CD8-positive, alpha-beta memory T cell (primary cell): ENCODE results near the gene CCDC171. TPM values are rescaled to one million over a fixed set of nuclear protein-coding genes. Genes with fewer than 3 reads are reported as not detected.

Experiments
- CTCF ChIA-PET: fragments of 350-600 bp; sonication (Branson Sonifier 250); formaldehyde crosslinking; loops from one replicate; lab custom pipeline; 2021; ENCODE audit warnings: antibody characterized with exemption; lab: Charles Lee
- POLR2A ChIA-PET: fragments of 350-600 bp; sonication (Branson Sonifier 250); formaldehyde crosslinking; loops from one replicate; lab custom pipeline; 2021; ENCODE audit warnings: antibody characterized with exemption; lab: Charles Lee
- DNase-seq, 5 donors: peaks; one replicate each; pipeline versions ENCODE4 v3.0.0 to v3.0.0-alpha.2; 2020 to 2022; ENCODE audit warnings: mixed read lengths in 1 of 5
- H3K27ac ChIP-seq: one replicate; pipeline ENCODE4 v1.7.0; 2013; ENCODE audit warnings: low read depth, mild to moderate bottlenecking, low read length, moderate library complexity
- H3K27me3 ChIP-seq: 2 replicates; pipeline ENCODE4 v1.7.0; 2013; ENCODE audit warnings: low read length, mild to moderate bottlenecking; ENCODE audit not compliant: insufficient read depth, poor library complexity, severe bottlenecking
- H3K36me3 ChIP-seq: 2 replicates; pipeline ENCODE4 v1.7.0; 2013; ENCODE audit warnings: mild to moderate bottlenecking, low read length, moderate library complexity; ENCODE audit not compliant: insufficient read depth
- H3K4me1 ChIP-seq: 2 replicates; pipeline ENCODE4 v1.7.0; 2013; ENCODE audit warnings: mild to moderate bottlenecking, low read length, moderate library complexity; ENCODE audit not compliant: insufficient read depth
- H3K4me3 ChIP-seq: 2 replicates; pipeline ENCODE4 v1.7.0; 2013; ENCODE audit warnings: mild to moderate bottlenecking, low read length
- H3K9me3 ChIP-seq: 2 replicates; pipeline ENCODE4 v1.7.0; 2013; ENCODE audit warnings: mild to moderate bottlenecking, low read length
- H3K27ac Mint-ChIP-seq, 8 donors: one replicate each; pipeline ENCODE4 v1.8.0; 2020 to 2021; ENCODE audit warnings: mixed read lengths in 8 of 8, mild to moderate bottlenecking in 6 of 8, inconsistent platforms in 3 of 8, moderate library complexity in 3 of 8
- H3K27me3 Mint-ChIP-seq, 2 donors: one replicate each; pipeline ENCODE4 v1.8.0; 2020 to 2021; ENCODE audit warnings: mixed read lengths in 2 of 2, mild to moderate bottlenecking in 1 of 2, moderate library complexity in 1 of 2
- H3K36me3 Mint-ChIP-seq, 3 donors: one replicate each; pipeline ENCODE4 v1.8.0; 2020 to 2021; ENCODE audit warnings: mixed read lengths in 3 of 3, inconsistent platforms in 1 of 3, mild to moderate bottlenecking in 1 of 3
- H3K4me1 Mint-ChIP-seq, 3 donors: one replicate each; pipeline ENCODE4 v1.8.0; 2020 to 2021; ENCODE audit warnings: mixed read lengths in 3 of 3, inconsistent platforms in 1 of 3, mild to moderate bottlenecking in 1 of 3
- H3K4me3 Mint-ChIP-seq, 7 donors: one replicate each; pipeline ENCODE4 v1.8.0; 2020 to 2021; ENCODE audit warnings: mixed read lengths in 7 of 7, mild to moderate bottlenecking in 6 of 7, moderate library complexity in 4 of 7, inconsistent platforms in 2 of 7
- H3K9me3 Mint-ChIP-seq, 5 donors: one replicate each; pipeline ENCODE4 v1.8.0; 2020 to 2022; ENCODE audit warnings: mixed read lengths in 5 of 5, mild to moderate bottlenecking in 3 of 5, moderate library complexity in 2 of 5, inconsistent platforms in 1 of 5
- polyA plus RNA-seq: library from polyadenylated mRNA; unstranded; fragments of 300-500 nt; fragmentation: Illumina TruSeq; gene quantifications from one replicate; pipeline ENCODE4 v1.2.3, GENCODE V29; 2021
- total RNA-seq, 2 experiments: library from RNA; stranded (reverse); gene quantifications; one replicate each; pipeline ENCODE4 v1.2.3, GENCODE V29; 2021

CCDC171 gene
- total and polyA plus RNA-seq, 3 experiments from 2014 or later = 0.62 to 2.3 (median 1.8) TPM

DNA sequence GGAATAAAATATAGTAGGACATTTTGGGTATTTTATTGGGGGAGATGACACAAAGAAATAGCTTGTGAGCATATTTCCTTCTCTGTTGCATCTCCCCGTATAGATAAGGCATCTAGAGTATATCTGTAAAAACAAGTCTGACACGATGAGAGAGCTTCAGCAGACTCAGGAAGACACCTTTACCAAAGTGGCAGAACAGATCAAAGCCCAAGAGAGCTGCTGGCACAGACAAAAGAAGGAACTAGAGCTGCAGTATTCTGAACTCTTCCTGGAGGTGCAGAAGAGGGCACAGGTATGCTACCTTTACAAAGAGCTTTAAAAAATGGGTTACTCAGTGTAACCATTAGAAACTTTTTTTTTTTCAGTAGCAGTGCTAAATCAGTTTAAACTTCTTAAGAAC is 176.7 kb downstream of the CCDC171 start:
- Histone ChIP-seq H3K27ac (no peak overlapping the region), H3K36me3 (no peaks in the 10 kb centered on the region), H3K4me3 (no peak overlapping the region), H3K27me3 (no peaks in the 10 kb centered on the region), H3K9me3 (no peaks in the 10 kb centered on the region), H3K4me1 (no peaks in the 10 kb centered on the region)
- Mint-ChIP-seq H3K4me1 (no peaks in the 10 kb centered on the region), H3K27me3 (no peaks in the 10 kb centered on the region), H3K36me3 (no peaks in the 10 kb centered on the region), H3K27ac (no peak overlapping the region), H3K4me3 (peak overlapping the region in 1 of 7 donors; percentile 14), H3K9me3 (no peaks in the 10 kb centered on the region)
- ChIA-PET POLR2A (no interaction called here), CTCF (no interaction called here)
- DNase-seq = peak in 1 of 5 donors; percentile 3

GRCh38 chr9:15735083-15735857 is 182.4 kb downstream of the CCDC171 start:
- ChIA-PET POLR2A (no interaction called here), CTCF (no interaction called here)
- H3K27ac Mint-ChIP-seq = no peak overlapping the region
- H3K4me1 Mint-ChIP-seq = no peaks in the 10 kb centered on the region
- no peak overlapping the region for H3K4me3 Mint-ChIP-seq
- Histone ChIP-seq H3K4me1 (no peaks in the 10 kb centered on the region), H3K4me3 (no peak overlapping the region), H3K27ac (no peak overlapping the region), H3K9me3 (no peaks in the 10 kb centered on the region), H3K36me3 (no peaks in the 10 kb centered on the region), H3K27me3 (no peaks in the 10 kb centered on the region)
- no peaks in the 10 kb centered on the region for H3K27me3 Mint-ChIP-seq
- peaks cover 0 to 3% (median 0%) of the 10 kb centered on the region in 3 donors for H3K36me3 Mint-ChIP-seq
- H3K9me3 Mint-ChIP-seq = no peaks in the 10 kb centered on the region
- no peak for DNase-seq

GRCh38 chr9:15736569-15736968 is 183.7 kb downstream of the CCDC171 start:
- H3K9me3 ChIP-seq = no peaks in the 10 kb centered on the region
- Mint-ChIP-seq H3K4me1 (no peaks in the 10 kb centered on the region), H3K9me3 (peaks cover 0 to 2% (median 0%) of the 10 kb centered on the region in 5 donors), H3K27ac (peak overlapping the region in 1 of 8 donors; percentile 17), H3K4me3 (no peak overlapping the region), H3K27me3 (no peaks in the 10 kb centered on the region), H3K36me3 (peaks cover 0 to 3% (median 0%) of the 10 kb centered on the region in 3 donors)
- no peak overlapping the region for H3K4me3 ChIP-seq
- no peaks in the 10 kb centered on the region for H3K27me3 ChIP-seq
- ChIA-PET CTCF (no interaction called here), POLR2A (no interaction called here)
- no peaks in the 10 kb centered on the region for H3K36me3 ChIP-seq
- H3K4me1 ChIP-seq = no peaks in the 10 kb centered on the region
- H3K27ac ChIP-seq = no peak overlapping the region
- DNase-seq = no peak

DNA sequence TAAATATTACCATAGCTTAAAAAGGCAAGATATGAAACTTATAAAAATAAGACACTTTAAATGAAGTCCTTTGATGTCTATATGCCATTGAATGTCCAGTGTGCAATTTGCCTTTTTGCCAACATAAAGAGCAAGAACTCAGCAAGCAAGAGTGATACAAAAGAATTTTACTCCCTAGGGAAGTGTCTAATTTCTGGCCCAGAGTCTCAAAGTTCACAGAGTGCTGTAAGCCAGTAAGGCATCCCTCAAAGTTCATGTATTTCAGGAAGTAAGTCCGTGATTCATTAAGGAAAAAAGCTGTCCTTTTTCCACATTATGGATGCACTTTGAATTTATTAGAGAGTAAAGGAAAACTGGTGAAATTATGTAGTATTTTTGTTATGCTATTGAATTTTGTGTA is 185.2 kb downstream of the CCDC171 start:
- no peak overlapping the region for H3K4me3 Mint-ChIP-seq
- H3K9me3 ChIP-seq = no peaks in the 10 kb centered on the region
- CTCF ChIA-PET = no interaction called here
- no peaks in the 10 kb centered on the region for H3K36me3 ChIP-seq
- no peak overlapping the region for H3K27ac ChIP-seq
- peaks cover 0 to 2% (median 0%) of the 10 kb centered on the region in 5 donors for H3K9me3 Mint-ChIP-seq
- no peaks in the 10 kb centered on the region for H3K4me1 ChIP-seq
- H3K36me3 Mint-ChIP-seq = peaks cover 0 to 8% (median 0%) of the 10 kb centered on the region in 3 donors
- no peaks in the 10 kb centered on the region for H3K4me1 Mint-ChIP-seq
- no peak overlapping the region for H3K27ac Mint-ChIP-seq
- no peak overlapping the region for H3K4me3 ChIP-seq
- no peak for DNase-seq
- no peaks in the 10 kb centered on the region for H3K27me3 ChIP-seq
- H3K27me3 Mint-ChIP-seq = no peaks in the 10 kb centered on the region
- POLR2A ChIA-PET = no interaction called here

DNA sequence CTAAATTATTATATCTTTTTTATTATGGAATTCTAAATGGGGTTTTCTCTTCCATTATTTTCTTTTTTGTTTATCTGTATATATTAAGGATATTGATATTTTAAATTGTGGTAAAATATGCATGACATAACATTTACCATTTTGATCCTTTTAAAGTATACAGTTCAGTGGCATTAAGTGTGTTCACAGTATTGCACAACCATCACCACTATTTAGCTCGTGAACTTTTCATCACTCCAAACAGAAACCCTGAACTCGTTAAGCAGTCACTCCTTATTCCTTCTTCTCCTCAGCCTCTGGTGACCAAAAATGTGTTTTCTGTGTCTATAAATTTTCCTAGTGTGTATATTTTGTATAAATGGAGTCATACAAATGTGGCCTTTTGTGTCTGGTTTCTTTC is 188.2 kb downstream of the CCDC171 start:
- Mint-ChIP-seq H3K36me3 (peaks cover 0 to 25% (median 0%) of the 10 kb centered on the region in 3 donors), H3K27ac (no peak overlapping the region), H3K9me3 (peaks cover 0 to 2% (median 0%) of the 10 kb centered on the region in 5 donors), H3K27me3 (no peaks in the 10 kb centered on the region), H3K4me1 (no peaks in the 10 kb centered on the region), H3K4me3 (no peak overlapping the region)
- Histone ChIP-seq H3K27me3 (no peaks in the 10 kb centered on the region), H3K4me1 (no peaks in the 10 kb centered on the region), H3K27ac (no peak overlapping the region), H3K9me3 (no peaks in the 10 kb centered on the region), H3K4me3 (no peak overlapping the region), H3K36me3 (no peaks in the 10 kb centered on the region)
- no peak for DNase-seq
- CTCF ChIA-PET = no interaction called here
- POLR2A ChIA-PET = no interaction called here

DNA sequence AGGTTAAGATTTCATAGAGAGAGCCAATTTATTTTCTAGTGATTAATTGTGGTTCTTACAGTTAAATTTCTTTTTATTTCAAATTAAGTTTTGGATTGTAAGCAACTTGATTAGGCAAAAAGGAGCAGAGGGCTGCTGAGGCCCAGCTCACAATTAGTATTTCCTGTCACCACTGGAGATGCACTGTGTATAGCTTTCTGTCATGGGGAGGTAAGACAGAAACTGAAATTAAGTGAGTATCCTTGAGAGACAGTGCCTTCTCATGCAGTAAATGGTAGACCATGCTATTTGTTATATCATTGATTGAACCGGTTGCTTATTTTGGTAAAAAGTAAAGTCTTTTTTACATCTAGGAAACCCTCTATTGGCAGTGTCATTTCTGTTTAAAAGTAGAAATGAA is 190.7 kb downstream of the CCDC171 start:
- H3K27ac Mint-ChIP-seq = no peak overlapping the region
- no peaks in the 10 kb centered on the region for H3K9me3 ChIP-seq
- H3K4me3 Mint-ChIP-seq = no peak overlapping the region
- no peaks in the 10 kb centered on the region for H3K4me1 Mint-ChIP-seq
- H3K9me3 Mint-ChIP-seq = peaks cover 0 to 9% (median 3%) of the 10 kb centered on the region in 5 donors
- peaks cover 0 to 37% (median 5%) of the 10 kb centered on the region in 3 donors for H3K36me3 Mint-ChIP-seq
- no peaks in the 10 kb centered on the region for H3K27me3 Mint-ChIP-seq
- ChIA-PET POLR2A (no interaction called here), CTCF (no interaction called here)
- no peaks in the 10 kb centered on the region for H3K27me3 ChIP-seq
- no peaks in the 10 kb centered on the region for H3K36me3 ChIP-seq
- DNase-seq = no peak
- no peak overlapping the region for H3K27ac ChIP-seq
- no peak overlapping the region for H3K4me3 ChIP-seq
- H3K4me1 ChIP-seq = no peaks in the 10 kb centered on the region

DNA sequence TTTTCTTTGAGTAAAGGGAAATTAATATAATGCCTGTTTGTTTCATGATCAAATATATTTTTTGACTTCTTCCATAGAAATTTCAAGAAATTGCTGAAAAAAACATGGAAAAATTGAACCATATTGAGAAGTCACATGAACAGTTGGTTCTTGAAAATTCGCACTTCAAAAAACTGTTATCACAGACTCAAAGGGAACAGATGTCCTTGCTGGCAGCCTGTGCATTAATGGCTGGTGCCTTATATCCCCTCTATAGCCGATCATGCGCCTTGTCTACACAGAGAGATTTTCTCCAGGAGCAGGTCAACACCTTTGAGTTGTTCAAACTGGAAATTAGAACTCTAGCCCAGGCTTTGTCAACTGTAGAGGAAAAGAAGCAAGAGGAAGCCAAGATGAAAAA is 191.4 kb downstream of the CCDC171 start:
- Mint-ChIP-seq H3K27me3 (no peaks in the 10 kb centered on the region), H3K27ac (no peak overlapping the region), H3K36me3 (peaks cover 0 to 37% (median 5%) of the 10 kb centered on the region in 3 donors), H3K4me1 (no peaks in the 10 kb centered on the region), H3K9me3 (peaks cover 0 to 12% (median 3%) of the 10 kb centered on the region in 5 donors), H3K4me3 (no peak overlapping the region)
- no peaks in the 10 kb centered on the region for H3K36me3 ChIP-seq
- no peaks in the 10 kb centered on the region for H3K27me3 ChIP-seq
- H3K27ac ChIP-seq = no peak overlapping the region
- CTCF ChIA-PET = no interaction called here
- H3K9me3 ChIP-seq = no peaks in the 10 kb centered on the region
- no peaks in the 10 kb centered on the region for H3K4me1 ChIP-seq
- POLR2A ChIA-PET = no interaction called here
- DNase-seq = no peak
- H3K4me3 ChIP-seq = no peak overlapping the region

GRCh38 chr9:15746905-15747304 is 194.1 kb downstream of the CCDC171 start:
- Histone ChIP-seq H3K36me3 (no peaks in the 10 kb centered on the region), H3K27ac (no peak overlapping the region), H3K4me1 (no peaks in the 10 kb centered on the region), H3K27me3 (no peaks in the 10 kb centered on the region), H3K4me3 (no peak overlapping the region), H3K9me3 (no peaks in the 10 kb centered on the region)
- peaks cover 0 to 16% (median 11%) of the 10 kb centered on the region in 5 donors for H3K9me3 Mint-ChIP-seq
- H3K4me1 Mint-ChIP-seq = no peaks in the 10 kb centered on the region
- H3K36me3 Mint-ChIP-seq = peaks cover 0 to 37% (median 6%) of the 10 kb centered on the region in 3 donors
- POLR2A ChIA-PET = no interaction called here
- CTCF ChIA-PET = no interaction called here
- H3K4me3 Mint-ChIP-seq = no peak overlapping the region
- DNase-seq = no peak
- H3K27ac Mint-ChIP-seq = no peak overlapping the region
- no peaks in the 10 kb centered on the region for H3K27me3 Mint-ChIP-seq
